GM18868 (cell line): ENCODE results near the gene SF3B6.

Experiments used
- ATAC-seq: cut with Tn5 transposase; IDR thresholded peaks from one replicate; pipeline ENCODE4 v1.9.1; 2021; ENCODE audit warnings: mild to moderate bottlenecking, moderate library complexity; ENCODE audit not compliant: unreplicated experiment

SF3B6 gene

GRCh38 chr2:24022324-24022974, 53.7 kb downstream of the SF3B6 start:
- ATAC-seq, result no peak

- ATAC-seq, result no peak
Measured at GRCh38 chr2:24021122-24021998, 54.8 kb downstream of the SF3B6 start.

- ATAC-seq, result no peak
Measured at GRCh38 chr2:24020244-24020643, 55.9 kb downstream of the SF3B6 start.

- ATAC-seq, result no peak
Measured at GRCh38 chr2:24019729-24020128, 56.4 kb downstream of the SF3B6 start.

- ATAC-seq, result no peak
Measured at GRCh38 chr2:24018241-24018640, 57.9 kb downstream of the SF3B6 start.

GRCh38 chr2:24017711-24018110, 58.4 kb downstream of the SF3B6 start:
- ATAC-seq, result no peak
